ENCODE results near the gene FOXA1.

The FOXA1 gene

DNA sequence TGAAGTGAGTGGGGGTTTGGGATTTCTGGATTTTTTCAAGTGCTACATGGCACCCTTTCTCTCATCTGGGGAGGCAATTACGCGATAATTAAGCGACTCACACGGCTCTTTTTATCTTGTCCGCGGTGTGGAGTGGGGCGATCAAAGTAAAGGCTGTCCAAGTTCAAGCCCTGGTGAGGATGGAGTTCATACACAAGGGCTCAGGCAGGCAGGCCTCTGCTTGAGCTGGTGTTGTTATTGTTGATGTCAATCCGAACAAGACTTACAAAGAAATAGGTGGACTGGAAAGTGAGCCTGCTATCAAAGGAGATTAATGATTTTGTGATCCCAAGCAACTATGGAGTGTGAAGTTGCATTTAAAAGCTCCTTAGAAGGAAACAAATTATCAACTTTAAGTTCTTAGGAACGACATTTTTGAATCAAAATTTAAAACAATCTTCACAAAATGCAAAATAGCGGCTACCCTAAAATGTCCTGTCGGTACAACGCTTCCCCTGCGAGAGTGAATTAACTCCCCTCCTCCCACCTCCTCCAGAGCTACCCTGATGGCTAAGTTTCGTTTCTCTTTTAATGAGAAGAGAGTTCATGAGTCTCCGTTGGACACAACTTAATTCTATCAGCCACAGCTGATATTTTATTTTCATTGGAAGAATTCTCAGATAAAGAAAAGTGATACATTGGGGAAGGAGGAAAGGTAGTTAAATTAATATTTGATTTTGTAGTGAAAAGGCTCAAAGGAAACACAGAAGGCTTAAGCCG, 5.9 kb downstream of the FOXA1 start:
- WGBS (ENCODE audit: insufficient coverage, insufficient read length), result no CpG with 5 or more reads among the region's 16 CpGs
- DNase-seq (ENCODE audit: low read depth, low spot score), result no peak
- Histone ChIP-seq H3K4me3 (ENCODE audit: low read length) (no peak overlapping the region), H3K4me1 (ENCODE audit: control insufficient read depth, insufficient read depth, low read length) (peaks cover 1% of the 10 kb centered on the region; the same call in 1 of the 2 replicates), H3K27ac (ENCODE audit: low read length) (no peak overlapping the region), H3K9me3 (ENCODE audit: control insufficient read depth, insufficient read depth, low read length) (no peaks in the 10 kb centered on the region), H3K36me3 (ENCODE audit: control insufficient read depth, insufficient read depth, low read length) (no peaks in the 10 kb centered on the region), H3K27me3 (ENCODE audit: control insufficient read depth, insufficient read depth, low read length) (peaks cover 64% of the 10 kb centered on the region)

GRCh38 chr14:37588667-37588955, 6.4 kb downstream of the FOXA1 start:
- H3K4me1 ChIP-seq (ENCODE audit: control insufficient read depth, insufficient read depth, low read length), result peaks cover 1% of the 10 kb centered on the region; the same call in 1 of the 2 replicates
- peaks cover 66% of the 10 kb centered on the region for H3K27me3 ChIP-seq (ENCODE audit: control insufficient read depth, insufficient read depth, low read length)
- no CpG with 5 or more reads among the region's 6 CpGs for WGBS (ENCODE audit: insufficient coverage, insufficient read length)
- no peaks in the 10 kb centered on the region for H3K9me3 ChIP-seq (ENCODE audit: control insufficient read depth, insufficient read depth, low read length)
- no peak for DNase-seq (ENCODE audit: low read depth, low spot score)
- H3K27ac ChIP-seq (ENCODE audit: low read length), result no peak overlapping the region
- no peak overlapping the region; the same call in 1 of the 2 replicates for H3K4me3 ChIP-seq (ENCODE audit: low read length)
- H3K36me3 ChIP-seq (ENCODE audit: control insufficient read depth, insufficient read depth, low read length), result no peaks in the 10 kb centered on the region

GRCh38 chr14:37587881-37588666, 7.0 kb downstream of the FOXA1 start:
- H3K9me3 ChIP-seq (ENCODE audit: control insufficient read depth, insufficient read depth, low read length), result no peaks in the 10 kb centered on the region
- peaks cover 66% of the 10 kb centered on the region for H3K27me3 ChIP-seq (ENCODE audit: control insufficient read depth, insufficient read depth, low read length)
- peaks cover 1% of the 10 kb centered on the region; the same call in 1 of the 2 replicates for H3K4me1 ChIP-seq (ENCODE audit: control insufficient read depth, insufficient read depth, low read length)
- H3K27ac ChIP-seq (ENCODE audit: low read length), result no peak overlapping the region
- peak overlapping the region; percentile 26; the same call in 1 of the 2 replicates for H3K4me3 ChIP-seq (ENCODE audit: low read length)
- WGBS (ENCODE audit: insufficient coverage, insufficient read length), result no CpG with 5 or more reads among the region's 63 CpGs
- H3K36me3 ChIP-seq (ENCODE audit: control insufficient read depth, insufficient read depth, low read length), result no peaks in the 10 kb centered on the region
- no peak for DNase-seq (ENCODE audit: low read depth, low spot score)

DNA sequence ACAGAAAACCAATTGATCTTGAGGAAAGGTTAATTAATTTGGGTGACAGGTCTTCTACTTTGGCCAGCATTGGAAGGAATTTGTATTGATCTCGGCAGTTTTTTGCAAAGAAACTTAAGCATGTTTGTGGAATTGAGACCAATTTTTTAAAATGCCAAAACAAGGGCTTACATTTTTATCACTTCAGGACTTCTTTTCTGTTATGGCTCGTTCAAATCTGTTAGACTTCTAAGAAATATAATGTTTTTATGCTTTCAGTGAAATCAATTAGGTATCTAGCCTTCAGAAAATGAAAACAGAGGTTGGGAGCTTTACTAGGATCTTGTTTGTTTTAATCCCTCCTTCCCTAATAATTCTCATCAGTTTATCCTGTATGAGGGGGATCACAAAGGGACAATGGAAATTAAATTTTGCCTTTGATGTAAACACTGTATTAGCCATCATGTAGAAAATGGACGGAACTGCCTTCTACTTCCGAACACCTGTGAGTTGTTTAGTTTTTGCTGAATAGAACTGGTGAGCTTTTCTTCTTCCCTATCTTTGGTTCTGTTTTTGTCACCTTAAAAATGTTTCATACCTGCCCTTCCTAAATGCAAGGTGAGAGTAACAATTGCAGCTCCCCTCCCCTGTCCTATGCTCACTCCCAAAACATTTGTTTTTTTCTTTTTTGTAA, 7.8 kb downstream of the FOXA1 start:
- Histone ChIP-seq H3K36me3 (ENCODE audit: control insufficient read depth, insufficient read depth, low read length) (no peaks in the 10 kb centered on the region), H3K27me3 (ENCODE audit: control insufficient read depth, insufficient read depth, low read length) (peaks cover 66% of the 10 kb centered on the region), H3K4me3 (ENCODE audit: low read length) (no peak overlapping the region; the same call in 1 of the 2 replicates), H3K27ac (ENCODE audit: low read length) (no peak overlapping the region), H3K9me3 (ENCODE audit: control insufficient read depth, insufficient read depth, low read length) (no peaks in the 10 kb centered on the region), H3K4me1 (ENCODE audit: control insufficient read depth, insufficient read depth, low read length) (no peaks in the 10 kb centered on the region; the same call in 1 of the 2 replicates)
- WGBS (ENCODE audit: insufficient coverage, insufficient read length), result no CpG with 5 or more reads among the region's 4 CpGs
- no peak for DNase-seq (ENCODE audit: low read depth, low spot score)

DNA sequence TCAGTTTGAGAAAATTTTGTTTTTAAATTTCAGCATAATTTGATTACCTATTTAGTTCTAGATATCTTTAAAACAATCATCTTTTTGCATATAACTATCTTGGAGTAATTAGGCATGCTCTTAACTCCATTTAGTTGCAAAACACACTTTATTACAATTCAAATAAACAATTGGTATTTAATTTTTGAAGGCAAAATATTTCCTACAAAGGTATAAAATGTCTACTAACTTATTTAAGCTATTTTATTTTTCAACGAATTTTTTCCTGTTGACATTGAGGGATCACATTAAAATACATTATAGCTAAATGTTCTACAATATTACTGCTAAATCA, 8.3 kb downstream of the FOXA1 start:
- WGBS (ENCODE audit: insufficient coverage, insufficient read length), result no CpG with 5 or more reads among the region's 1 CpG
- Histone ChIP-seq H3K27me3 (ENCODE audit: control insufficient read depth, insufficient read depth, low read length) (peaks cover 63% of the 10 kb centered on the region), H3K4me1 (ENCODE audit: control insufficient read depth, insufficient read depth, low read length) (no peaks in the 10 kb centered on the region; the same call in 1 of the 2 replicates), H3K36me3 (ENCODE audit: control insufficient read depth, insufficient read depth, low read length) (no peaks in the 10 kb centered on the region), H3K4me3 (ENCODE audit: low read length) (no peak overlapping the region), H3K27ac (ENCODE audit: low read length) (no peak overlapping the region), H3K9me3 (ENCODE audit: control insufficient read depth, insufficient read depth, low read length) (no peaks in the 10 kb centered on the region)
- no peak for DNase-seq (ENCODE audit: low read depth, low spot score)

- H3K4me1 ChIP-seq (ENCODE audit: control insufficient read depth, insufficient read depth, low read length), result no peaks in the 10 kb centered on the region; the same call in 1 of the 2 replicates
- H3K27ac ChIP-seq (ENCODE audit: low read length), result no peak overlapping the region
- no peak for DNase-seq (ENCODE audit: low read depth, low spot score)
- no peaks in the 10 kb centered on the region for H3K36me3 ChIP-seq (ENCODE audit: control insufficient read depth, insufficient read depth, low read length)
- peaks cover 63% of the 10 kb centered on the region for H3K27me3 ChIP-seq (ENCODE audit: control insufficient read depth, insufficient read depth, low read length)
- no peak overlapping the region for H3K4me3 ChIP-seq (ENCODE audit: low read length)
- no peaks in the 10 kb centered on the region for H3K9me3 ChIP-seq (ENCODE audit: control insufficient read depth, insufficient read depth, low read length)
- WGBS (ENCODE audit: insufficient coverage, insufficient read length), result no CpG with 5 or more reads among the region's 10 CpGs
Measured at GRCh38 chr14:37585971-37586796, 8.9 kb downstream of the FOXA1 start.

- Histone ChIP-seq H3K27me3 (ENCODE audit: control insufficient read depth, insufficient read depth, low read length) (peaks cover 54% of the 10 kb centered on the region), H3K4me3 (ENCODE audit: low read length) (no peak overlapping the region), H3K9me3 (ENCODE audit: control insufficient read depth, insufficient read depth, low read length) (no peaks in the 10 kb centered on the region), H3K4me1 (ENCODE audit: control insufficient read depth, insufficient read depth, low read length) (no peaks in the 10 kb centered on the region; the same call in 1 of the 2 replicates), H3K27ac (ENCODE audit: low read length) (no peak overlapping the region), H3K36me3 (ENCODE audit: control insufficient read depth, insufficient read depth, low read length) (no peaks in the 10 kb centered on the region)
- DNase-seq (ENCODE audit: low read depth, low spot score), result no peak
- no CpG with 5 or more reads among the region's 23 CpGs for WGBS (ENCODE audit: insufficient coverage, insufficient read length)
Measured at GRCh38 chr14:37585101-37585511, 9.9 kb downstream of the FOXA1 start.

DNA sequence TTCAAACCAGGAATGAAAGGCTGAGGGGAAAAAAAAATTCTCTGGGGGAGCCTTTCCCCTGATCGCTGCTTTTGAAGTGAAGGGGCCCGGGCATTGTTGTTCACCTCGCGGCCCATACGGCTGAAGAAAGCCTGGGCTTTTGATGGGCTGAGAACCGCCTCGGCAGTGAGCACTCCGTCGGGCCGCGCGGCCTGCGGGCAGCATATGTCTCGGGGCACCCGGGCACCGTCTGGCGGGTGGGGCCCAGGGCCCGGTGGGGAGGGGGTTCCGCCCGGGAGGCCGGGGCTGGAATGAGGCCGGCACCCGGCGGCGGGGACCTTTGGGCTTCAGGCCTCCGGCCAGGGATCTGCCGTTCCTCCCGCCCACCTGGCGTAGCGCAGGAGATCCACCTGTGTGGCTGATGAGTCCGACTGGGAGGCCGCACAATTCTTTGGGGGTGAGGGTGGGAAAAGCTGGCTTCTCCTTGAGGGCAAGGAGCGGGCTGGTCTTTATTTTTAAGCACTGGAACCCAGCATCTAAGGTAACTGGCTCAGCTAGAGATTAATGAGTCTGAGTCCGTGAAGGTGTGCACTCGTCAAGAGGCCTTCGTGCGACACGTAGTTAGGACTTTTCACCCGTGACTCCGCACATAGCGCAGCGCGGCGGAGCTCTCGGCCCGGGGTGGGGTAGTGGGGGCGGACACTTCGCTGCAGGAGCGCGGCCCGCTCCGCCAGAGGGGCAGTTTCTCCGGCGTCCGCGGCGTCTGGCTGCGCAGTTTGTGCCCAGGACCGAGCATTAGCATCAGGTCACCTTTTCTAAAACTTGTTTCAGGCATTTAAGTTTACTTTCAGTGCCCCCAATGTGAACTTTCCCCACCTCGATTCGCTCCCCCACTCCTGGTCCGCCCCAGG, 10.6 kb downstream of the FOXA1 start:
- peaks cover 53% of the 10 kb centered on the region for H3K27me3 ChIP-seq (ENCODE audit: control insufficient read depth, insufficient read depth, low read length)
- no peaks in the 10 kb centered on the region for H3K36me3 ChIP-seq (ENCODE audit: control insufficient read depth, insufficient read depth, low read length)
- no peaks in the 10 kb centered on the region; the same call in 1 of the 2 replicates for H3K4me1 ChIP-seq (ENCODE audit: control insufficient read depth, insufficient read depth, low read length)
- no peaks in the 10 kb centered on the region for H3K9me3 ChIP-seq (ENCODE audit: control insufficient read depth, insufficient read depth, low read length)
- H3K4me3 ChIP-seq (ENCODE audit: low read length), result peak overlapping the region; percentile 17; the same call in 1 of the 2 replicates
- no peak overlapping the region for H3K27ac ChIP-seq (ENCODE audit: low read length)
- no CpG with 5 or more reads among the region's 62 CpGs for WGBS (ENCODE audit: insufficient coverage, insufficient read length)
- no peak for DNase-seq (ENCODE audit: low read depth, low spot score)

DNA sequence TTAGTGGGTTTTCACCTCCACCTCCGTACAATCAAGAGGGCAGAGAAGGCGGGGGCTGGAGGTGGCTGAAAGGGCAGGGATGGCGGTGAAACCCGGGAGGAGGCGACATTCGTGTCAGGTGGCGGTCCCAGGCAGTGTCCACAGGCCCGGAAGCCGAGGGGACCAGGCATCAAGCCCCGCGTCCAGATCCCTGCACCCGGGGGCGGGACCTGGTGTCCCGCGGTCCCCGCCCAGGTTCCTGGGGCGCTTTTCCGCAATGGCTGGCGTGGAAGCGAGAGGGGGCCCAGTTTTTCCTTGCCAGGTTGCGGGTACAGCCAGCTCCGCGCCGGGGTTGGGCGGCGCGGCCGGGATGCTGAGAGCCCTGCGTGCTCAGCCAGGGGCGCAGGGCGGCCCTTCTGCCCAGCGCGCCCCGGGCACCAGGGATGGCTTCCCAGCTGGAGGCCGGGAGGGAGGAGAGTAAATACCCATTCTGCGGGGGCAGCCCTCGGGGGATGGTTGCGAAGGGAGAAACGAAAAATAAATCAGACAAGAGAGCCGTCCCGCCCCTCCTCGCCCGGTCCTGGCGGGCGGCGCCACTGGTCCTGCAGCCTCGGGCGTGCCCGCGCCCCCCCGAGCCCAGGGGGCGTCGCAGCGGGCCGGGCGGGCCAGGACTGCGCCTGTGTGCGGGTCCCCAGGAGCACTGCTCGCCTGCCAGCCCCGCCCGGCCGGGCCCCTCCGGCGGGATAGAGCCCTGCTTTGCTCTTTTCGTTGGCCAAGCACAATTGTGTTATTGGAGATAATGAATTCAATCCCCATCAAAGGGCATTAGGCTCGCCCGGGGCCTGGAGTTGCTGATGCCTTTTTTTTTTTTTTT, 11.5 kb downstream of the FOXA1 start:
- DNase-seq (ENCODE audit: low read depth, low spot score), result no peak
- no peaks in the 10 kb centered on the region; the same call in 1 of the 2 replicates for H3K4me1 ChIP-seq (ENCODE audit: control insufficient read depth, insufficient read depth, low read length)
- H3K27ac ChIP-seq (ENCODE audit: low read length), result no peak overlapping the region
- no peaks in the 10 kb centered on the region for H3K36me3 ChIP-seq (ENCODE audit: control insufficient read depth, insufficient read depth, low read length)
- peak overlapping the region; percentile 26; the same call in 1 of the 2 replicates for H3K4me3 ChIP-seq (ENCODE audit: low read length)
- H3K9me3 ChIP-seq (ENCODE audit: control insufficient read depth, insufficient read depth, low read length), result no peaks in the 10 kb centered on the region
- WGBS (ENCODE audit: insufficient coverage, insufficient read length), result no CpG with 5 or more reads among the region's 67 CpGs
- H3K27me3 ChIP-seq (ENCODE audit: control insufficient read depth, insufficient read depth, low read length), result peaks cover 49% of the 10 kb centered on the region
